OCI-LY7 (cell line): ENCODE data around the gene EIF2B1.

Experiments used
- EZH2phosphoT487 ChIP-seq: fragments of 200-600 bp; sonication (generic); IDR thresholded peaks from 2 replicates; pipeline ENCODE4 v1.6.1; 2018; ENCODE audit warnings: low read depth, borderline replicate concordance, mild to moderate bottlenecking, mixed run types, antibody characterized with exemption, low read length, moderate library complexity, mixed read lengths
- TF ChIP-seq, protein P1 (sequence below): fragments of 200-600 bp; sonication (generic); conservative IDR thresholded peaks from 2 replicates; pipeline ENCODE4 v1.5.1; 2014; ENCODE audit warnings: mild to moderate bottlenecking, antibody characterized with exemption, low read length, moderate library complexity, mixed read lengths

- TF ChIP-seq, protein P1, sequence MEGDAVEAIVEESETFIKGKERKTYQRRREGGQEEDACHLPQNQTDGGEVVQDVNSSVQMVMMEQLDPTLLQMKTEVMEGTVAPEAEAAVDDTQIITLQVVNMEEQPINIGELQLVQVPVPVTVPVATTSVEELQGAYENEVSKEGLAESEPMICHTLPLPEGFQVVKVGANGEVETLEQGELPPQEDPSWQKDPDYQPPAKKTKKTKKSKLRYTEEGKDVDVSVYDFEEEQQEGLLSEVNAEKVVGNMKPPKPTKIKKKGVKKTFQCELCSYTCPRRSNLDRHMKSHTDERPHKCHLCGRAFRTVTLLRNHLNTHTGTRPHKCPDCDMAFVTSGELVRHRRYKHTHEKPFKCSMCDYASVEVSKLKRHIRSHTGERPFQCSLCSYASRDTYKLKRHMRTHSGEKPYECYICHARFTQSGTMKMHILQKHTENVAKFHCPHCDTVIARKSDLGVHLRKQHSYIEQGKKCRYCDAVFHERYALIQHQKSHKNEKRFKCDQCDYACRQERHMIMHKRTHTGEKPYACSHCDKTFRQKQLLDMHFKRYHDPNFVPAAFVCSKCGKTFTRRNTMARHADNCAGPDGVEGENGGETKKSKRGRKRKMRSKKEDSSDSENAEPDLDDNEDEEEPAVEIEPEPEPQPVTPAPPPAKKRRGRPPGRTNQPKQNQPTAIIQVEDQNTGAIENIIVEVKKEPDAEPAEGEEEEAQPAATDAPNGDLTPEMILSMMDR, result no peak
- TF ChIP-seq EZH2phosphoT487, result no peak
Observed at GRCh38 chr12:123681605-123682004, 48.1 kb upstream of the EIF2B1 start.
